ENCODE measurements around the gene GALM.
"Not testable (repeated sequence)": the region's sequence is repeated elsewhere in the genome, so short reads cannot be mapped to it uniquely, and the experiment has no call there.

Gene GALM

GRCh38 chr2:38665854-38666555 is at the start of gene GALM:
Gene GALM, plus strand, starts transcription at chr2:38666114. Its CDS starts 48 bp downstream, at chr2:38666162.
- DNase-seq (ENCODE audit: low spot score): peak; percentile 24

- DNase-seq (ENCODE audit: low spot score): no peak
Measured at GRCh38 chr2:38617301-38617700, 48.6 kb upstream of the GALM start.

- no peak for DNase-seq (ENCODE audit: low spot score)
Measured at GRCh38 chr2:38619458-38620164, 46.3 kb upstream of the GALM start.

GRCh38 chr2:38620282-38620977 is 45.5 kb upstream of the GALM start:
- no peak for DNase-seq (ENCODE audit: low spot score)

GRCh38 chr2:38621018-38621417 is 44.9 kb upstream of the GALM start:
- no peak for DNase-seq (ENCODE audit: low spot score)

GRCh38 chr2:38622210-38622609 is 43.7 kb upstream of the GALM start:
- no peak for DNase-seq (ENCODE audit: low spot score)

GRCh38 chr2:38626326-38627035 is 39.4 kb upstream of the GALM start:
- no peak for DNase-seq (ENCODE audit: low spot score)

GRCh38 chr2:38627391-38627790 is 38.5 kb upstream of the GALM start:
- DNase-seq (ENCODE audit: low spot score): no peak

- no peak for DNase-seq (ENCODE audit: low spot score)
Measured at GRCh38 chr2:38629684-38630083, 36.2 kb upstream of the GALM start.

- DNase-seq (ENCODE audit: low spot score): no peak
Measured at GRCh38 chr2:38631976-38632375, 33.9 kb upstream of the GALM start.

GRCh38 chr2:38632980-38633379 is 32.9 kb upstream of the GALM start:
- no peak for DNase-seq (ENCODE audit: low spot score)

GRCh38 chr2:38633895-38634294 is 32.0 kb upstream of the GALM start:
- no peak for DNase-seq (ENCODE audit: low spot score)

- DNase-seq (ENCODE audit: low spot score): peak; percentile 37
Measured at GRCh38 chr2:38634684-38635083, 31.2 kb upstream of the GALM start.

- no peak for DNase-seq (ENCODE audit: low spot score)
Measured at GRCh38 chr2:38635139-38635538, 30.8 kb upstream of the GALM start.

- no peak for DNase-seq (ENCODE audit: low spot score)
Measured at GRCh38 chr2:38636069-38636468, 29.8 kb upstream of the GALM start.

- DNase-seq (ENCODE audit: low spot score): not testable (repeated sequence)
Measured at GRCh38 chr2:38642373-38643017, 23.4 kb upstream of the GALM start.

- DNase-seq (ENCODE audit: low spot score): no peak
Measured at GRCh38 chr2:38643021-38643671, 22.8 kb upstream of the GALM start.

- DNase-seq (ENCODE audit: low spot score): not testable (repeated sequence)
Measured at GRCh38 chr2:38643683-38644511, 22.0 kb upstream of the GALM start.

- no peak for DNase-seq (ENCODE audit: low spot score)
Measured at GRCh38 chr2:38648107-38648761, 17.7 kb upstream of the GALM start.

GRCh38 chr2:38649176-38649728 is 16.7 kb upstream of the GALM start:
- DNase-seq (ENCODE audit: low spot score): no peak
